Transverse colon (tissue), 4 donors: ENCODE results near the gene ME3.

ENCODE experiments used
- POLR2AphosphoS5 ChIP-seq, 3 donors: sonication (generic); formaldehyde crosslinking; IDR thresholded peaks; one replicate each; pipeline ENCODE4 v1.6.1; 2016; ENCODE audit warnings: antibody characterized with exemption in 3 of 3
- TF ChIP-seq, protein P1 (sequence below), 5 experiments: fragments of 200-600 bp in 3 of 5; fragments of 450-650 bp in 2 of 5; sonication (generic) in 3 of 5; IDR thresholded peaks; 1 replicate in 2 of 5; 2 replicates in 3 of 5; pipeline ENCODE4 v1.5.1; 2016 to 2017; ENCODE audit warnings: antibody characterized with exemption in 5 of 5, inconsistent platforms in 3 of 5, mild to moderate bottlenecking in 2 of 5, moderate library complexity in 1 of 5

GRCh38 chr11:86576946-86577624 is 95.3 kb downstream of the ME3 start:
- no peak for TF ChIP-seq POLR2AphosphoS5 (IDR thresholded peaks at IDR 0.05)
- TF ChIP-seq, protein P1, sequence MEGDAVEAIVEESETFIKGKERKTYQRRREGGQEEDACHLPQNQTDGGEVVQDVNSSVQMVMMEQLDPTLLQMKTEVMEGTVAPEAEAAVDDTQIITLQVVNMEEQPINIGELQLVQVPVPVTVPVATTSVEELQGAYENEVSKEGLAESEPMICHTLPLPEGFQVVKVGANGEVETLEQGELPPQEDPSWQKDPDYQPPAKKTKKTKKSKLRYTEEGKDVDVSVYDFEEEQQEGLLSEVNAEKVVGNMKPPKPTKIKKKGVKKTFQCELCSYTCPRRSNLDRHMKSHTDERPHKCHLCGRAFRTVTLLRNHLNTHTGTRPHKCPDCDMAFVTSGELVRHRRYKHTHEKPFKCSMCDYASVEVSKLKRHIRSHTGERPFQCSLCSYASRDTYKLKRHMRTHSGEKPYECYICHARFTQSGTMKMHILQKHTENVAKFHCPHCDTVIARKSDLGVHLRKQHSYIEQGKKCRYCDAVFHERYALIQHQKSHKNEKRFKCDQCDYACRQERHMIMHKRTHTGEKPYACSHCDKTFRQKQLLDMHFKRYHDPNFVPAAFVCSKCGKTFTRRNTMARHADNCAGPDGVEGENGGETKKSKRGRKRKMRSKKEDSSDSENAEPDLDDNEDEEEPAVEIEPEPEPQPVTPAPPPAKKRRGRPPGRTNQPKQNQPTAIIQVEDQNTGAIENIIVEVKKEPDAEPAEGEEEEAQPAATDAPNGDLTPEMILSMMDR (IDR thresholded peaks at IDR 0.05): no peak
